SK-N-MC (cell line): ENCODE data around the gene RBM47.

ENCODE experiments used
- EZH2 ChIP-seq: fragments of 200-600 bp; sonication (generic); IDR thresholded peaks from one replicate; pipeline ENCODE4 v1.6.1; 2017; ENCODE audit warnings: antibody characterized with exemption
- POLR2AphosphoS5 ChIP-seq: IDR thresholded peaks from 2 replicates; pipeline ENCODE4 v1.6.1; 2012; ENCODE audit warnings: mild to moderate bottlenecking, low read depth, low read length, borderline replicate concordance

DNA sequence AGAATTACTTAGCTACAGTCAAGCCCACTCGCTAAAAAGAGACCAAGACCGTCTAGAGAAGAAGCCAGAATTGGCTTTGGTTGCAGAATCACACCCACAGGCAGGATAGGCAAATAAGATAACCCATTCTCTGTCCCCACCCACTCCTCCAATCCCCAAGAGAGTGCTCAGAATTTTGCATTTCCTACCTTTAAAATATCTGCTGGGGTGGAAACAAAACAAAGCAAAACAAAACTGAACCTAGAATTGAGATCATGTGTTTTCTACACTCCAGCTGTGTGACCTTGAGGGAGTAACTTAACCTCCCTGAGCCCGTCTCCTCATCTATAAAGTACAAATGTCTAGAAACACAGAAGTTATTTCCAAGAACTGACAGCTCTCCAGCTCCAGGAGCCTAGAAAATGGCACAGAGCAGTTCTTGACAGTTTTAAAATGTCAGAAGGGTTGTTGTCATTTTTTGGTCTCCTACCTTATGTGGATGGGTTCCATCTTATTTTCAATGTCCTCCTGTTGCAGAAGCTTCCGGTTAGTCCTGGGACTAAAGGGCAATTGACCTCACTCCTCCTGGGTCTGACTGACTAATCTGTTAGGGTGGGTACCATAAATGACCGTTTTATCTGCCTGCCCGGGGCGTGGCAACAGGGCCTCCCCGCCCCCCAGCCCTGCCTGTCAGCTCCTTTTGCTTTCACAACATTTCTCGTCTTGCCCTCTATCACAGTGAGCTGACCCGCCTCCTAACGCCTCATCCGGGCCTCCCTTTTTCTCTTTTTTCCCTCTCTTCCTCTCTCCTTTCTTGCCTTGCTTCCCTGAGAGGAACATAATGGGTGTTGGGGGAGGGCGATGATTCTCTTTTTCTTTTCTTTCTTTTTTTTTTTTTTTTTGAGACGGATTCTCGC lies 114.0 kb downstream of the RBM47 start:
- TF ChIP-seq POLR2AphosphoS5 (no peak), EZH2 (no peak)
